Left lung (tissue), 10 donors: ENCODE measurements around the gene TMED9. TPM values are rescaled to one million over a fixed set of nuclear protein-coding genes. Genes with fewer than 3 reads are reported as not detected.

Experiments
- ATAC-seq: fragments of 200-7000 bp; cut with Tn5 transposase; one replicate; pipeline ENCODE4 v1.9.1; 2020; ENCODE audit warnings: moderate library complexity
- DNase-seq, 4 donors: peaks; one replicate each; pipeline ENCODE4 v3.0.0-alpha.2; 2013 to 2020
- H3K27ac ChIP-seq, 2 donors: fragments of 200-600 bp; sonication (generic) in 1 of 2; one replicate each; pipeline versions ENCODE4 v1.5.0 to v1.8.0; 2020 to 2021
- H3K27me3 ChIP-seq, 2 donors: fragments of 200-600 bp; sonication (generic) in 1 of 2; one replicate each; pipeline versions ENCODE4 v1.5.0 to v1.8.0; 2020 to 2021
- H3K36me3 ChIP-seq, 2 donors: fragments of 200-600 bp; sonication (generic) in 1 of 2; one replicate each; pipeline versions ENCODE4 v1.5.0 to v1.8.0; 2020 to 2021
- H3K4me1 ChIP-seq, 2 donors: fragments of 200-600 bp; one replicate each; pipeline ENCODE4 v1.8.0; 2021
- H3K4me3 ChIP-seq, 2 donors: fragments of 200-600 bp; sonication (generic) in 1 of 2; one replicate each; pipeline versions ENCODE4 v1.5.0 to v1.8.0; 2020 to 2021; ENCODE audit warnings: mild to moderate bottlenecking in 1 of 2
- H3K9me3 ChIP-seq, 2 donors: fragments of 200-600 bp; sonication (generic) in 1 of 2; one replicate each; pipeline versions ENCODE4 v1.5.0 to v1.8.0; 2020 to 2021
- intact Hi-C, 2 donors: fragments of 100-400 bp; cut with DNase I; formaldehyde crosslinking; loops; one replicate each; pipeline versions ENCODE4 v1.11.2 to v1.14.2; 2022
- polyA plus RNA-seq, 6 donors: library from polyadenylated mRNA; unstranded; fragments of 120-200 nt; gene quantifications; one replicate each; pipeline ENCODE4 v1.2.1, GENCODE V29; 2013; ENCODE audit not compliant: insufficient read length in 6 of 6
- total RNA-seq, 2 donors: library from RNA; stranded (reverse); fragmentation: NEBNext Ultra II Directional; extraction: Animal tissue kit (Norgen Biotek cat#: 25700); gene quantifications; one replicate each; pipeline ENCODE4 v1.2.1, GENCODE V29; 2021
- TF ChIP-seq, protein P1 (sequence below), 2 donors: fragments of 200-600 bp; sonication (generic) in 1 of 2; IDR thresholded peaks; one replicate each; pipeline versions ENCODE4 v1.5.0 to v1.8.0; 2021; ENCODE audit warnings: antibody characterized with exemption in 2 of 2
- donor health status: DM: no; HTN: yes; CAD: no.
- donor health status: DM: no; HTN: no; CAD: no.

TMED9 gene
- total and polyA plus RNA-seq, 8 donors: 120 to 221 (median 137) TPM

DNA sequence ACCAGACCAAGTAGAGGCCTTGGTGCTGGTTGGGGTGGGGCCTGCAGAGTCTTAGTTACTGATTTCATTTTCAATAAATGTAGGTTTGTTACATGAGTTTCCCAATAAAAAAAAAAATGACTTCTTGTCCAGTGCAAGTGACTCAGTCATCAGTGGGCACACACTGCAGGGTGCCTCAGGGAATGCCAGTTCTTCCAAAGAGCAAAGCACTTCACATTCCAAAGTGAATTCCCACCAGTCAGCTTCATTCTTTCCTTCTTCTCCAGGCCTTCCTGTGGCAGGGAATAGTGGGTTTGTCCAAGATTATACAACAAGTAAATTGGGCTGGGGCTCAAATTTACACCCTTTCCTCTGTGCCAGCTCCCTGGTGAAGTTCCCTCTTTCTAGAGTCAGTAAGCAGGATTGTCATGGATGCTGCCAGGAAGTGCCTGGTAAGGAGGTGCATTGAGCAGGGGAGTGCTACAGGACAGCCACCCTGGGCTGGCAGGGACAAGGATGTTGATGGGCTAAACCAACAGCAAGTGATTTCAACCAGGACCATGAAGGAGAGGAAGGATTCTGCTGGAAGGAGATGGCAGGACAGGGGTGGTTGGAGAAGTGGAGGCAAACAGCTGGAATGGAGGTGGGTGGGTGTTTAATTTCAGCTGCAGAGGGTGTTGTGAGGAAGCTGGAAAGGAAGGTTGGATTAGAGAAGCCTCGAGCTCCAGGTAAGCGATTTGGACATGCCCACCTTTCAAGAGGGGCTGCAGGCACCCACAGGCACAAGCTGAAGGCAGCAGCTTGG is 4.2 kb downstream of the TMED9 start:
- Histone ChIP-seq H3K36me3 (peaks cover 0 to 40% of the 10 kb centered on the region in 2 donors), H3K27ac (no peak overlapping the region), H3K27me3 (peaks cover 0 to 2% of the 10 kb centered on the region in 2 donors), H3K4me3 (no peak overlapping the region), H3K9me3 (no peaks in the 10 kb centered on the region), H3K4me1 (peaks cover 18 to 44% of the 10 kb centered on the region in 2 donors)
- DNase-seq (peak in 1 of 4 donors; percentile 20), ATAC-seq (no peak)
- intact Hi-C loops: no loop called here
- TF ChIP-seq, protein P1, sequence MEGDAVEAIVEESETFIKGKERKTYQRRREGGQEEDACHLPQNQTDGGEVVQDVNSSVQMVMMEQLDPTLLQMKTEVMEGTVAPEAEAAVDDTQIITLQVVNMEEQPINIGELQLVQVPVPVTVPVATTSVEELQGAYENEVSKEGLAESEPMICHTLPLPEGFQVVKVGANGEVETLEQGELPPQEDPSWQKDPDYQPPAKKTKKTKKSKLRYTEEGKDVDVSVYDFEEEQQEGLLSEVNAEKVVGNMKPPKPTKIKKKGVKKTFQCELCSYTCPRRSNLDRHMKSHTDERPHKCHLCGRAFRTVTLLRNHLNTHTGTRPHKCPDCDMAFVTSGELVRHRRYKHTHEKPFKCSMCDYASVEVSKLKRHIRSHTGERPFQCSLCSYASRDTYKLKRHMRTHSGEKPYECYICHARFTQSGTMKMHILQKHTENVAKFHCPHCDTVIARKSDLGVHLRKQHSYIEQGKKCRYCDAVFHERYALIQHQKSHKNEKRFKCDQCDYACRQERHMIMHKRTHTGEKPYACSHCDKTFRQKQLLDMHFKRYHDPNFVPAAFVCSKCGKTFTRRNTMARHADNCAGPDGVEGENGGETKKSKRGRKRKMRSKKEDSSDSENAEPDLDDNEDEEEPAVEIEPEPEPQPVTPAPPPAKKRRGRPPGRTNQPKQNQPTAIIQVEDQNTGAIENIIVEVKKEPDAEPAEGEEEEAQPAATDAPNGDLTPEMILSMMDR (IDR thresholded peaks at IDR 0.05): no peak

- H3K4me3 ChIP-seq: no peak overlapping the region
- ATAC-seq (no peak), DNase-seq (peak in 1 of 4 donors; percentile 1)
- H3K36me3 ChIP-seq: peaks cover 0 to 40% of the 10 kb centered on the region in 2 donors
- peaks cover 20 to 50% of the 10 kb centered on the region in 2 donors for H3K4me1 ChIP-seq
- H3K9me3 ChIP-seq: no peaks in the 10 kb centered on the region
- intact Hi-C loops: no loop called here
- H3K27ac ChIP-seq: no peak overlapping the region
- TF ChIP-seq, protein P1 (IDR thresholded peaks at IDR 0.05): no peak
- no peaks in the 10 kb centered on the region for H3K27me3 ChIP-seq
Measured at GRCh38 chr5:177596775-177597238, 4.8 kb downstream of the TMED9 start.

GRCh38 chr5:177598477-177598876 is 6.5 kb downstream of the TMED9 start:
- Histone ChIP-seq H3K36me3 (peaks cover 0 to 36% of the 10 kb centered on the region in 2 donors), H3K27ac (no peak overlapping the region), H3K27me3 (no peaks in the 10 kb centered on the region), H3K4me3 (no peak overlapping the region), H3K4me1 (peaks cover 13 to 40% of the 10 kb centered on the region in 2 donors), H3K9me3 (no peaks in the 10 kb centered on the region)
- intact Hi-C loops: no loop called here
- TF ChIP-seq, protein P1 (IDR thresholded peaks at IDR 0.05): no peak
- ATAC-seq (no peak), DNase-seq (no peak)

GRCh38 chr5:177599731-177600507 is 7.9 kb downstream of the TMED9 start, which contains the start of gene B4GALT7:
B4GALT7 (plus strand) TSS chr5:177600132; CDS start chr5:177600211, 79 bp downstream.
- ATAC-seq (peak; percentile 97), DNase-seq (peak; percentile 77 to 99 (median 84))
- TF ChIP-seq, protein P1 (IDR thresholded peaks at IDR 0.05): no peak
- H3K4me1 ChIP-seq: peaks cover 11 to 26% of the 10 kb centered on the region in 2 donors
- peak within 1 kb of the TSS; percentile 76 to 78 for H3K4me3 ChIP-seq
- H3K9me3 ChIP-seq: no peaks in the 10 kb centered on the region
- intact Hi-C loops: no loop called here
- H3K27ac ChIP-seq: peak within 1 kb of the TSS; percentile 85 to 89
- no peaks in the 10 kb centered on the region for H3K27me3 ChIP-seq
- peaks cover 0 to 29% of the 10 kb centered on the region in 2 donors for H3K36me3 ChIP-seq
